IPS DF 6.9 (cell line): ENCODE measurements around the gene ZNF444.

Source experiments
- DNase-seq: peaks from one replicate; pipeline ENCODE4 v3.0.0-alpha.2; 2013; ENCODE audit warnings: low read depth, low spot score
- H3K27ac ChIP-seq: one replicate; pipeline ENCODE4 v1.5.1; 2013; ENCODE audit warnings: low read length, control low read depth
- H3K27me3 ChIP-seq: 2 replicates; pipeline ENCODE4 v1.6.1; 2013; ENCODE audit warnings: mild to moderate bottlenecking, low read length; ENCODE audit not compliant: control insufficient read depth, insufficient read depth
- H3K36me3 ChIP-seq: 2 replicates; pipeline ENCODE4 v1.6.1; 2013; ENCODE audit warnings: low read length; ENCODE audit not compliant: control insufficient read depth, insufficient read depth
- H3K4me1 ChIP-seq: 2 replicates; pipeline ENCODE4 v1.6.1; 2013; ENCODE audit warnings: low read length; ENCODE audit not compliant: control insufficient read depth, insufficient read depth
- H3K4me3 ChIP-seq: 2 replicates; pipeline ENCODE4 v1.5.1; 2013; ENCODE audit warnings: mild to moderate bottlenecking, low read length
- H3K9me3 ChIP-seq: 2 replicates; pipeline ENCODE4 v1.6.1; 2013; ENCODE audit warnings: low read length, inconsistent platforms; ENCODE audit not compliant: control insufficient read depth, insufficient read depth
- WGBS: extraction: QIAGEN DNeasy Blood & Tissue Kit; methylation state at CpG from one replicate; pipeline ENCODE4 v1.1.7; 2013; ENCODE audit warnings: mixed read lengths, missing lambda C conversion rate; ENCODE audit not compliant: insufficient read length, insufficient coverage; 5-methylcytosine and 5-hydroxymethylcytosine counted together

The ZNF444 gene

GRCh38 chr19:56123266-56123891, 17.7 kb upstream of the ZNF444 start:
- Histone ChIP-seq H3K27ac (no peak overlapping the region), H3K4me3 (no peak overlapping the region), H3K27me3 (no peaks in the 10 kb centered on the region), H3K36me3 (no peaks in the 10 kb centered on the region), H3K4me1 (no peaks in the 10 kb centered on the region), H3K9me3 (no peaks in the 10 kb centered on the region)
- no CpG with 5 or more reads among the region's 16 CpGs for WGBS
- no peak for DNase-seq

DNA sequence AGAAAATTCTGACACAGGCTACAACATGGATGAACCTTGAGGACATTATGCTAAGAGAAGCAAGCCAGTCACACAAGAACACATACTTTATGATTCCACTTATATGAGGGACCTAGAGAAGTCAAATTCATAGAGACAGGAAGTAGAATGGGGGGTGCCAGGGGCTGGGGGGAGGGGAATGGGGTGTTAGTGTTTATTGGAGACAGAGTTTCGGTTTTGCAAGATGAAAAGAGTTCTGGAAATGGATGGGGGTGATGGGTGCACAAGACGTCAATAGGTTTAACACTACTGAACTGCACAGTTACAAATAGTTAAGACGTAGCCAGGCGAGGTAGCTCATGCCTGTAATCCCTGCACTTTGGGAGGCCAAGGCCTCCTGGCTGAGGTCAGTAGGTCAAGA, 16.5 kb upstream of the ZNF444 start:
- WGBS = 100% methylated on average over 1 of the region's 4 CpGs
- Histone ChIP-seq H3K27ac (no peak overlapping the region), H3K4me3 (no peak overlapping the region), H3K27me3 (no peaks in the 10 kb centered on the region), H3K4me1 (no peaks in the 10 kb centered on the region), H3K9me3 (no peaks in the 10 kb centered on the region), H3K36me3 (no peaks in the 10 kb centered on the region)
- DNase-seq = no peak

- Histone ChIP-seq H3K9me3 (no peaks in the 10 kb centered on the region), H3K27ac (no peak overlapping the region), H3K4me1 (no peaks in the 10 kb centered on the region), H3K36me3 (no peaks in the 10 kb centered on the region), H3K4me3 (no peak overlapping the region), H3K27me3 (no peaks in the 10 kb centered on the region)
- no peak for DNase-seq
- WGBS = no CpG with 5 or more reads among the region's 16 CpGs
Observed at GRCh38 chr19:56125806-56126590, 15.1 kb upstream of the ZNF444 start.

DNA sequence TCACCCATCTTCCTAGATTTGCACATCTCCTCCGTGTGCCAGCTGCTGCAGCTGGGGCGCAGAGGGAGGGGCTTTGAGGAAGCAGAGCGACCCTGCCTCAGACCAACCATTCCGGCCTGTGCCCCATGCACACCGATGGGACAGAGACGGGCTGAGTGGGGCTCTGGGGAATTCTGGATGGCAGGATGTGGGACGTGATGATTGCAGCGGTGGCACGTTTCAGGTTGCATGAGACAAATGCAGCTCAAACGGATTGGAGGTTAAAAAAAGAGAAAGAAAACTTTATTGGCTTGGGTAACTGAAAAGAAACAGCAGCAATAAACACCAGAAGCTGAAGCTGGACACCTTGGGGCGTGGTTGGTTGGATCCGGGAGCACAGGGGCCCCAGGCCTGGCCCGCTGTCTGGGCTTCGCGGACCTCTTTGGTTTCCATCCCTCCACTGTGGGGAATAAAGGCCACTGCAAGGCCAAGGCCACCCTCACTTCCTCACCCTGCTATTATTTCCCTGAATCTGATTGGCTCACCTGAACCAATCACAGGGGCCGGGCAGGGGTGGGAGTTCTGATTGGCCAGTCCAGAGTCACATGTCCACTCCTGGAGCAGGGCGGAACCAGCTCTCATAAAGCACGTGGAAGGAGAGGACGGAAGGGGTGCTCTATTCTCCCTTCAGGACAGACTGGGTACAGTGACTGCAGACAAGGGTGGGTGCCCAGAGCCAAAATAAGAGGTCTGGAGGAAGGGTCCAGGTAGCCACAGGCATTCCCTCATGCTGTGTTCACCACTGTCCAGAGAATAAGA, 13.9 kb upstream of the ZNF444 start:
- Histone ChIP-seq H3K36me3 (no peaks in the 10 kb centered on the region), H3K9me3 (no peaks in the 10 kb centered on the region), H3K27me3 (no peaks in the 10 kb centered on the region), H3K4me3 (no peak overlapping the region), H3K4me1 (no peaks in the 10 kb centered on the region), H3K27ac (no peak overlapping the region)
- WGBS = no CpG with 5 or more reads among the region's 19 CpGs
- no peak for DNase-seq

GRCh38 chr19:56130006-56130405, 11.1 kb upstream of the ZNF444 start:
- no CpG with 5 or more reads among the region's 7 CpGs for WGBS
- Histone ChIP-seq H3K4me1 (no peaks in the 10 kb centered on the region; the same call in 1 of the 2 replicates), H3K4me3 (no peak overlapping the region), H3K27me3 (no peaks in the 10 kb centered on the region), H3K9me3 (no peaks in the 10 kb centered on the region), H3K27ac (no peak overlapping the region), H3K36me3 (no peaks in the 10 kb centered on the region)
- DNase-seq = no peak

- Histone ChIP-seq H3K9me3 (no peaks in the 10 kb centered on the region), H3K4me3 (no peak overlapping the region), H3K4me1 (peaks cover 2% of the 10 kb centered on the region; the same call in 1 of the 2 replicates), H3K27me3 (no peaks in the 10 kb centered on the region), H3K36me3 (no peaks in the 10 kb centered on the region), H3K27ac (no peak overlapping the region)
- no peak for DNase-seq
- no CpG with 5 or more reads among the region's 8 CpGs for WGBS
Observed at GRCh38 chr19:56131651-56132050, 9.4 kb upstream of the ZNF444 start.

- H3K4me1 ChIP-seq = peaks cover 2% of the 10 kb centered on the region; the same call in 1 of the 2 replicates
- no peak overlapping the region for H3K27ac ChIP-seq
- H3K27me3 ChIP-seq = no peaks in the 10 kb centered on the region
- no peak overlapping the region for H3K4me3 ChIP-seq
- no CpG with 5 or more reads among the region's 14 CpGs for WGBS
- no peaks in the 10 kb centered on the region for H3K9me3 ChIP-seq
- no peak for DNase-seq
- no peaks in the 10 kb centered on the region for H3K36me3 ChIP-seq
Observed at GRCh38 chr19:56132316-56132822, 8.7 kb upstream of the ZNF444 start.

GRCh38 chr19:56133858-56134653, 7.0 kb upstream of the ZNF444 start:
- Histone ChIP-seq H3K4me1 (peaks cover 2% of the 10 kb centered on the region; the same call in 1 of the 2 replicates), H3K9me3 (no peaks in the 10 kb centered on the region), H3K27ac (no peak overlapping the region), H3K27me3 (no peaks in the 10 kb centered on the region), H3K36me3 (no peaks in the 10 kb centered on the region), H3K4me3 (no peak overlapping the region)
- no peak for DNase-seq
- WGBS = no CpG with 5 or more reads among the region's 14 CpGs

DNA sequence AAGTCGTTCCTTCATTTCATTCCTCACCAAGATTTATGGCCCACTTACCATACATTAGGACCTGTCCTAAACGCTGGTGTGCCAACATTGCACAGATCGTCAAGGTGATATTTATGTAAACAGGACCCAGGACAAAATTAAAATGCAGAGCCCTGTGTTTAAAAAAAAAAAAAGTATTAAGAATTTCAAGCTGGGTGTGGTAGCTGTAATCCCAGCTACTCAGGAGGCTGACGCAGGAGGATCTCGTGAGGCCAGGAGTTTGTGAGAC, 6.5 kb upstream of the ZNF444 start:
- Histone ChIP-seq H3K4me1 (peaks cover 2% of the 10 kb centered on the region; the same call in 1 of the 2 replicates), H3K36me3 (no peaks in the 10 kb centered on the region), H3K9me3 (no peaks in the 10 kb centered on the region), H3K27me3 (no peaks in the 10 kb centered on the region), H3K4me3 (no peak overlapping the region), H3K27ac (no peak overlapping the region)
- DNase-seq = no peak
- WGBS = no CpG with 5 or more reads among the region's 5 CpGs

- Histone ChIP-seq H3K4me3 (no peak overlapping the region), H3K27me3 (no peaks in the 10 kb centered on the region), H3K36me3 (no peaks in the 10 kb centered on the region), H3K4me1 (peaks cover 2% of the 10 kb centered on the region; the same call in 1 of the 2 replicates), H3K27ac (no peak overlapping the region), H3K9me3 (no peaks in the 10 kb centered on the region)
- no peak for DNase-seq
- no CpG with 5 or more reads among the region's 10 CpGs for WGBS
Observed at GRCh38 chr19:56136362-56136761, 4.7 kb upstream of the ZNF444 start.
